SK-N-SH treated with all-trans-retinoic acid at 6 μM for 48 hours (cell line): ENCODE results near the gene CPHXL2.

ENCODE experiments used
- ZNF8 ChIP-seq: fragments of 450-650 bp; formaldehyde crosslinking; IDR thresholded peaks from 2 replicates; pipeline ENCODE4 v1.5.0; 2020; ENCODE audit warnings: mild to moderate bottlenecking, moderate library complexity
- TF ChIP-seq, protein P1 (sequence below): fragments of 250-450 bp; sonication (Bioruptor Pico); IDR thresholded peaks from 2 replicates; pipeline ENCODE4 v1.5.1; 2020; ENCODE audit warnings: low read depth, mild to moderate bottlenecking, moderate library complexity
- TF ChIP-seq, protein P2 (sequence below): fragments of 250-450 bp; sonication (Bioruptor Pico); IDR thresholded peaks from 2 replicates; pipeline ENCODE4 v1.8.0; 2020; ENCODE audit warnings: mild to moderate bottlenecking, moderate library complexity, borderline replicate concordance

DNA sequence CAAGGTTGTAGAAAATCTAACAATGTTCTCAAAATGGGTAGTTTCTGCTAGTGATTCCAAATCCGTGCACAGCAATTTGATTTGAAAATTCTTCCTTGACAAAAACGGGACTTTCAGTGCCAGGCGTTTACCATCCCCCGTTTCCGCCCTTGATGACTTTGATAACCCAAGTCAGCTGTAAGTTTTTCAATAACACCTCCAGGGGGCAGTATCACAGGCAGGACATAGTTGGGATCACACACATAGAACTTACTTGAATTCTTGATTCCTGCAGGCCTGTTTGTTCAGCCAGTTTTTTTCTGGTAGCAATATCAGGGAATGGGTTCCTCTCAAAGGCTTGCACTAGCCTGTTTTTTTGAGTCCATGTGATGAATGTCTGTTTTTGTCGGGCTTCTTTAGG lies 18.9 kb upstream of the CPHXL2 start:
- no peak for TF ChIP-seq ZNF8 (CRISPR knock-in tag)
- TF ChIP-seq, protein P1, sequence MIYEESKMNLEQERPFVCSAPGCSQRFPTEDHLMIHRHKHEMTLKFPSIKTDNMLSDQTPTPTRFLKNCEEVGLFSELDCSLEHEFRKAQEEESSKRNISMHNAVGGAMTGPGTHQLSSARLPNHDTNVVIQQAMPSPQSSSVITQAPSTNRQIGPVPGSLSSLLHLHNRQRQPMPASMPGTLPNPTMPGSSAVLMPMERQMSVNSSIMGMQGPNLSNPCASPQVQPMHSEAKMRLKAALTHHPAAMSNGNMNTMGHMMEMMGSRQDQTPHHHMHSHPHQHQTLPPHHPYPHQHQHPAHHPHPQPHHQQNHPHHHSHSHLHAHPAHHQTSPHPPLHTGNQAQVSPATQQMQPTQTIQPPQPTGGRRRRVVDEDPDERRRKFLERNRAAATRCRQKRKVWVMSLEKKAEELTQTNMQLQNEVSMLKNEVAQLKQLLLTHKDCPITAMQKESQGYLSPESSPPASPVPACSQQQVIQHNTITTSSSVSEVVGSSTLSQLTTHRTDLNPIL (CRISPR knock-in tag) = no peak
- TF ChIP-seq, protein P2, sequence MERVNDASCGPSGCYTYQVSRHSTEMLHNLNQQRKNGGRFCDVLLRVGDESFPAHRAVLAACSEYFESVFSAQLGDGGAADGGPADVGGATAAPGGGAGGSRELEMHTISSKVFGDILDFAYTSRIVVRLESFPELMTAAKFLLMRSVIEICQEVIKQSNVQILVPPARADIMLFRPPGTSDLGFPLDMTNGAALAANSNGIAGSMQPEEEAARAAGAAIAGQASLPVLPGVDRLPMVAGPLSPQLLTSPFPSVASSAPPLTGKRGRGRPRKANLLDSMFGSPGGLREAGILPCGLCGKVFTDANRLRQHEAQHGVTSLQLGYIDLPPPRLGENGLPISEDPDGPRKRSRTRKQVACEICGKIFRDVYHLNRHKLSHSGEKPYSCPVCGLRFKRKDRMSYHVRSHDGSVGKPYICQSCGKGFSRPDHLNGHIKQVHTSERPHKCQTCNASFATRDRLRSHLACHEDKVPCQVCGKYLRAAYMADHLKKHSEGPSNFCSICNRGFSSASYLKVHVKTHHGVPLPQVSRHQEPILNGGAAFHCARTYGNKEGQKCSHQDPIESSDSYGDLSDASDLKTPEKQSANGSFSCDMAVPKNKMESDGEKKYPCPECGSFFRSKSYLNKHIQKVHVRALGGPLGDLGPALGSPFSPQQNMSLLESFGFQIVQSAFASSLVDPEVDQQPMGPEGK = no peak
